Skin epidermis (tissue), 12 donors: ENCODE measurements around the gene WDR70.
"Not testable (repeated sequence)": the region's sequence is repeated elsewhere in the genome, so short reads cannot be mapped to it uniquely, and the experiment has no call there.

Experiments
- H3K27ac ChIP-seq, 21 experiments: fragments of 200-600 bp; sonication (generic) in 11 of 21; one replicate each; pipeline ENCODE4 v1.5.0; 2020; ENCODE audit warnings: mild to moderate bottlenecking in 3 of 21, inconsistent platforms in 2 of 21, moderate library complexity in 2 of 21
- H3K4me3 ChIP-seq, 7 experiments: fragments of 200-600 bp; sonication (generic) in 2 of 7; one replicate each; pipeline ENCODE4 v1.5.0; 2020; ENCODE audit warnings: inconsistent platforms in 2 of 7, mild to moderate bottlenecking in 2 of 7, moderate library complexity in 1 of 7

Gene WDR70

GRCh38 chr5:37665272-37665671 lies 286.2 kb downstream of the WDR70 start:
- Histone ChIP-seq H3K27ac (no peak overlapping the region), H3K4me3 (no peak overlapping the region)

GRCh38 chr5:37665889-37666288 lies 286.8 kb downstream of the WDR70 start:
- no peak overlapping the region for H3K27ac ChIP-seq
- H3K4me3 ChIP-seq = no peak overlapping the region

- H3K27ac ChIP-seq = no peak overlapping the region
Observed at GRCh38 chr5:37667430-37667829, 288.3 kb downstream of the WDR70 start.

GRCh38 chr5:37667846-37668245 lies 288.7 kb downstream of the WDR70 start:
- H3K4me3 ChIP-seq = no peak overlapping the region
- H3K27ac ChIP-seq = no peak overlapping the region

More at GRCh38 chr5:37667430-37667829, 288.3 kb downstream of the WDR70 start:
- no peak overlapping the region for H3K4me3 ChIP-seq

- Histone ChIP-seq H3K27ac (no peak overlapping the region), H3K4me3 (no peak overlapping the region)
Observed at GRCh38 chr5:37668524-37669047, 289.5 kb downstream of the WDR70 start.

- H3K4me3 ChIP-seq, H3K27ac ChIP-seq: not testable (repeated sequence)
Observed at GRCh38 chr5:37672118-37672588, 293.0 kb downstream of the WDR70 start.

- H3K27ac ChIP-seq, H3K4me3 ChIP-seq: not testable (repeated sequence)
Observed at GRCh38 chr5:37674361-37674760, 295.2 kb downstream of the WDR70 start.

- not testable (repeated sequence) for H3K27ac ChIP-seq, H3K4me3 ChIP-seq
Observed at GRCh38 chr5:37679326-37679725, 300.2 kb downstream of the WDR70 start.

GRCh38 chr5:37679903-37680302 lies 300.8 kb downstream of the WDR70 start:
- not testable (repeated sequence) for H3K4me3 ChIP-seq, H3K27ac ChIP-seq

- no peak overlapping the region for H3K27ac ChIP-seq
- H3K4me3 ChIP-seq = no peak overlapping the region
Observed at GRCh38 chr5:37683072-37683471, 304.0 kb downstream of the WDR70 start.

- no peak overlapping the region for H3K27ac ChIP-seq
- H3K4me3 ChIP-seq = no peak overlapping the region
Observed at GRCh38 chr5:37685211-37685610, 306.1 kb downstream of the WDR70 start.

- Histone ChIP-seq H3K4me3 (no peak overlapping the region), H3K27ac (no peak overlapping the region)
Observed at GRCh38 chr5:37685816-37686215, 306.7 kb downstream of the WDR70 start.

- not testable (repeated sequence) for H3K4me3 ChIP-seq, H3K27ac ChIP-seq
Observed at GRCh38 chr5:37688925-37689324, 309.8 kb downstream of the WDR70 start.

- not testable (repeated sequence) for H3K27ac ChIP-seq, H3K4me3 ChIP-seq
Observed at GRCh38 chr5:37694333-37694732, 315.2 kb downstream of the WDR70 start.

- H3K4me3 ChIP-seq = no peak overlapping the region
Observed at GRCh38 chr5:37694867-37695266, 315.7 kb downstream of the WDR70 start.

GRCh38 chr5:37695647-37696046 lies 316.5 kb downstream of the WDR70 start:
- H3K4me3 ChIP-seq = no peak overlapping the region
- no peak overlapping the region for H3K27ac ChIP-seq

More at GRCh38 chr5:37694867-37695266, 315.7 kb downstream of the WDR70 start:
- H3K27ac ChIP-seq = no peak overlapping the region

GRCh38 chr5:37696190-37697021 lies 317.3 kb downstream of the WDR70 start:
- Histone ChIP-seq H3K4me3 (no peak overlapping the region), H3K27ac (no peak overlapping the region)

- Histone ChIP-seq H3K4me3 (no peak overlapping the region), H3K27ac (no peak overlapping the region)
Observed at GRCh38 chr5:37701868-37702267, 322.8 kb downstream of the WDR70 start.

- Histone ChIP-seq H3K4me3 (no peak overlapping the region), H3K27ac (no peak overlapping the region)
Observed at GRCh38 chr5:37703841-37704241, 324.7 kb downstream of the WDR70 start.

- Histone ChIP-seq H3K27ac (no peak overlapping the region), H3K4me3 (no peak overlapping the region)
Observed at GRCh38 chr5:37704406-37704805, 325.3 kb downstream of the WDR70 start.

GRCh38 chr5:37709020-37709419 lies 329.9 kb downstream of the WDR70 start:
- H3K27ac ChIP-seq = no peak overlapping the region
- H3K4me3 ChIP-seq = no peak overlapping the region
